Right lobe of liver (tissue), 6 donors: ENCODE measurements around the gene BORCS5. TPM values are rescaled to one million over a fixed set of nuclear protein-coding genes. Genes with fewer than 3 reads are reported as not detected.

Source experiments
- ATAC-seq, 4 donors: fragments of 200-7000 bp; cut with Tn5 transposase; one replicate each; pipeline ENCODE4 v1.9.1; 2020; ENCODE audit warnings: mild to moderate bottlenecking in 4 of 4, moderate library complexity in 4 of 4
- DNase-seq, 3 donors: peaks; one replicate each; pipeline ENCODE4 v3.0.0-alpha.2; 2020
- H3K27ac ChIP-seq, 3 donors: fragments of 200-600 bp; one replicate each; pipeline ENCODE4 v1.8.0; 2022
- H3K27me3 ChIP-seq, 2 donors: fragments of 200-600 bp; one replicate each; pipeline ENCODE4 v1.8.0; 2022
- H3K36me3 ChIP-seq, 4 donors: fragments of 200-600 bp; sonication (generic) in 1 of 4; one replicate each; pipeline versions ENCODE4 v1.5.1 to v1.8.0; 2017 to 2022; ENCODE audit warnings: control low read depth in 1 of 4
- H3K4me1 ChIP-seq, 4 donors: fragments of 200-600 bp; sonication (generic) in 1 of 4; one replicate each; pipeline versions ENCODE4 v1.5.1 to v1.8.0; 2017 to 2022; ENCODE audit warnings: control low read depth in 1 of 4
- H3K4me3 ChIP-seq, 3 donors: fragments of 200-600 bp; one replicate each; pipeline ENCODE4 v1.8.0; 2022
- H3K9me3 ChIP-seq, 4 donors: fragments of 200-600 bp; sonication (generic) in 1 of 4; one replicate each; pipeline versions ENCODE4 v1.5.1 to v1.8.0; 2017 to 2022; ENCODE audit warnings: control low read depth in 1 of 4
- CTCF ChIP-seq, 4 donors: fragments of 200-600 bp in 3 of 4; fragments of 450-650 bp in 1 of 4; IDR thresholded peaks; one replicate each; pipeline versions ENCODE4 v1.5.1 to v1.8.0; 2016 to 2022; ENCODE audit warnings: antibody characterized with exemption in 4 of 4, mild to moderate bottlenecking in 2 of 4
- POLR2A ChIP-seq: fragments of 450-650 bp; IDR thresholded peaks from one replicate; pipeline ENCODE4 v1.6.1; 2017; ENCODE audit warnings: antibody characterized with exemption, mild to moderate bottlenecking
- WGBS: methylation state at CpG from one replicate; pipeline ENCODE4 v1.1.6; 2018; ENCODE audit warnings: low coverage, low lambda C conversion rate; ENCODE audit not compliant: insufficient coverage; ENCODE audit errors: missing lambda C conversion rate; 5-methylcytosine and 5-hydroxymethylcytosine counted together
- intact Hi-C, 2 donors: fragments of 100-400 bp; cut with DNase I; formaldehyde crosslinking; loops; one replicate each; pipeline versions ENCODE4 v1.11.2 to v1.14.1; 2022
- total RNA-seq, 6 experiments: library from RNA; depleted of rRNA in 2 of 6; stranded (reverse); fragments of >200 nt in 2 of 6; fragmentation: NEBNext Ultra II Directional in 3 of 6; extraction: Animal tissue kit (Norgen Biotek cat#: 25700) in 3 of 6; gene quantifications; one replicate each; pipeline versions ENCODE4 v1.1.0 to v1.2.4, GENCODE V29; 2016 to 2023
- donor health status: DM: no; HTN: yes; CAD: no.
- donor health status: DM: no; HTN: no; CAD: no.
- donor health status: DM: no; HTN: no; CAD: no.
- donor health status: DM: no; HTN: yes; CAD: no.
- donor health status: DM: no; HTN: yes; CAD: no.

BORCS5 gene
- total RNA-seq, 6 experiments from 2014 or later, result 6.0 to 11.1 (median 8.0) TPM

GRCh38 chr12:12511895-12512711 lies 155.2 kb downstream of the BORCS5 start:
- DNase-seq (no peak), ATAC-seq (peak in 2 of 4 donors; percentile 15 to 16)
- WGBS, result 28% methylated on average over 3 of the region's 5 CpGs
- Histone ChIP-seq H3K36me3 (peaks cover 0 to 2% (median 0%) of the 10 kb centered on the region in 4 donors), H3K4me3 (no peak overlapping the region), H3K27me3 (no peaks in the 10 kb centered on the region), H3K4me1 (peaks cover 0 to 34% (median 1%) of the 10 kb centered on the region in 4 donors), H3K27ac (peak overlapping the region in 1 of 3 donors; percentile 15), H3K9me3 (no peaks in the 10 kb centered on the region)
- intact Hi-C loops, result no loop called here
- no peak for TF ChIP-seq POLR2A
- no peak for TF ChIP-seq CTCF (IDR thresholded peaks at IDR 0.05)

GRCh38 chr12:12513416-12514006 lies 156.6 kb downstream of the BORCS5 start:
- WGBS, result 96% methylated on average over 3 of the region's 3 CpGs
- Histone ChIP-seq H3K27me3 (no peaks in the 10 kb centered on the region), H3K9me3 (no peaks in the 10 kb centered on the region), H3K4me1 (peaks cover 0 to 30% (median 0%) of the 10 kb centered on the region in 4 donors), H3K36me3 (peaks cover 0 to 10% (median 3%) of the 10 kb centered on the region in 4 donors), H3K27ac (peak overlapping the region in 1 of 3 donors; percentile 21), H3K4me3 (no peak overlapping the region)
- TF ChIP-seq CTCF (IDR thresholded peaks at IDR 0.05), result no peak
- no peak for TF ChIP-seq POLR2A
- no peak for DNase-seq
- peak in 1 of 4 donors; percentile 9 for ATAC-seq
- intact Hi-C loops, result no loop called here

- Histone ChIP-seq H3K4me1 (peaks cover 0 to 22% (median 2%) of the 10 kb centered on the region in 4 donors), H3K27ac (no peak overlapping the region), H3K9me3 (no peaks in the 10 kb centered on the region), H3K36me3 (peaks cover 3 to 26% (median 5%) of the 10 kb centered on the region in 4 donors), H3K4me3 (no peak overlapping the region), H3K27me3 (no peaks in the 10 kb centered on the region)
- TF ChIP-seq POLR2A, result no peak
- 87% methylated on average over 3 of the region's 3 CpGs for WGBS
- intact Hi-C loops, result no loop called here
- DNase-seq (no peak), ATAC-seq (no peak)
These were observed 161.6 kb downstream of the BORCS5 start for GRCh38 chr12:12518464-12518845.

- Histone ChIP-seq H3K27ac (no peak overlapping the region), H3K4me1 (peaks cover 0 to 25% (median 2%) of the 10 kb centered on the region in 4 donors), H3K9me3 (no peaks in the 10 kb centered on the region), H3K36me3 (peaks cover 3 to 26% (median 5%) of the 10 kb centered on the region in 4 donors), H3K27me3 (no peaks in the 10 kb centered on the region), H3K4me3 (no peak overlapping the region)
- TF ChIP-seq CTCF (IDR thresholded peaks at IDR 0.05) (no peak), POLR2A (no peak)
- WGBS, result 72% methylated on average over 4 of the region's 4 CpGs
- no peak for ATAC-seq
- intact Hi-C loops, result no loop called here
- no peak for DNase-seq
These were observed 162.0 kb downstream of the BORCS5 start for GRCh38 chr12:12518919-12519318.

Other genes starting within 250 kb of the BORCS5 start
- 10 to 100 TPM; 19.9 to 32.5 (median 22.2) TPM for gene LRP6, start 90.0 kb upstream of the BORCS5 start, total RNA-seq
- gene MANSC1, start 6.8 kb upstream of the BORCS5 start, total RNA-seq, result 10 to 100 TPM in 1 of 6 experiments, 1 to 10 TPM in 5; 8.1 to 13.8 (median 8.8) TPM
- gene DUSP16, start 205.8 kb downstream of the BORCS5 start, total RNA-seq, result 10 to 100 TPM; 41.9 to 74.2 (median 48.4) TPM